ENCODE results near the gene DPP6.

DPP6 gene

DNA sequence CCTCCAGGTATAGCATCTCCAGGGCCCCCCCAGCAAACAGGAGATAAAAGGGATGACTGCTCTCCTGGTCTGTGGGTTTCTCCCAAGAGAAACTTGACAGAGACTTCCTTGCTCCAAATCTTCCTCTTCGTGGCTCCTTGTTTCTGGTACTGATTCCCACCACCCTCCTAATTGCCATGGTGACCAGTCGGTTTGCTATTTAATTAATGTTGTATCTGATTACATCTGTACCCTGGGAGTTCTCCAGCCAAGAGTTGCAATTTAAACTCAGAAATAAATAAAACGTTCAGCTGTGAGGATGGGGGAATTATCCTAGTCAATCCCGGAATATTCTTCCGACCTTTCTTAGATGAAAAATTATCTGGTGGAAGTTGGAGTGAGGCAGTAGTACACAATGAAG is 686.0 kb downstream of the DPP6 start:
- H3K36me3 ChIP-seq (ENCODE audit: insufficient read depth, low read length): no peaks in the 10 kb centered on the region
- no peak overlapping the region for H2AFZ ChIP-seq (ENCODE audit: low read depth, low read length)
- no peaks in the 10 kb centered on the region for H3K9me3 ChIP-seq (ENCODE audit: low read length)
- no peaks in the 10 kb centered on the region for H3K4me1 ChIP-seq (ENCODE audit: insufficient read depth, low read length)
- no peak overlapping the region for H3K4me3 ChIP-seq (ENCODE audit: low read length)
- H3K27me3 ChIP-seq (ENCODE audit: insufficient read depth, low read length): peaks cover 4% of the 10 kb centered on the region

DNA sequence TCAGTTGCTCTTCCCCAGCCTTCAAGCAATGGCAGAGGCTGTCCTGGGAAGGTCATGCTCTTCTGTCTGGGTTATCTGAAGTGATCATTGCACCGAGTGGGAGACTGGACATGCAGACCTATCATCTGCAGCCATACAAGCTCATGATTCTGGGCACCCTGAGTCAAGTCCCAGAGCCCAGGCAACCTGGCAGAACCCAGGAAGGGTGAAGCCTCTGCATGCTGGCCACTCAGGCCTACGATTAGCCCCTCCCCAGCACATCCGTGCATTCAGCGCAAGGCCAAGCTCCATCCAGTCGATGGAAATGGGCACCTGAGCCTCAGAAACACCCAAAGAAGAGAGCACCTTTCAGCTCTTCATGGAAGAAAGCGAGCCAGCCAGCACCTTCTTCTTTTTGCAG is 688.9 kb downstream of the DPP6 start:
- Histone ChIP-seq H3K27me3 (ENCODE audit: insufficient read depth, low read length) (peaks cover 6% of the 10 kb centered on the region), H3K36me3 (ENCODE audit: insufficient read depth, low read length) (no peaks in the 10 kb centered on the region), H3K4me1 (ENCODE audit: insufficient read depth, low read length) (no peaks in the 10 kb centered on the region), H2AFZ (ENCODE audit: low read depth, low read length) (no peak overlapping the region), H3K4me3 (ENCODE audit: low read length) (no peak overlapping the region), H3K9me3 (ENCODE audit: low read length) (no peaks in the 10 kb centered on the region)

DNA sequence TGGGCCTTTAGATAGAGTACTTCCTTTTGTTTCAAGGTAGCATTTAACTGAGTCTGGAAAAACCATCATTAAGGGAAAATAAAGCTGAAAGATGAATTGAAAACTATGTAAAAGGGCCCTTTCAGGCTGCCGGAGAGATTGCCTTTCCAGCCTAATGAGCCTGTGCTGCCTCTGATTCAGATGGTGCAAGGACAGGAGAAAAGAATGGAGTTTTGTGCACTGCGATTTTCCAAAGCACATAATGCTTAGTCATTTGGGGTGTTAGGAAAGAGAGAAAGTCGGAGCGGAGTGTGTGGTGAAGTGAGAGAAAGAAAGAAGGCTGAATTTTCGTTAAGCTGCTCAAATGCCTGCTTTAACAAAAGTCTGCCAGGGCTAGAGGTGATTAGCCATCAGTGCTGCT is 691.0 kb downstream of the DPP6 start:
- Histone ChIP-seq H3K9me3 (ENCODE audit: low read length) (no peaks in the 10 kb centered on the region), H3K36me3 (ENCODE audit: insufficient read depth, low read length) (no peaks in the 10 kb centered on the region), H3K4me3 (ENCODE audit: low read length) (no peak overlapping the region), H3K27me3 (ENCODE audit: insufficient read depth, low read length) (peaks cover 16% of the 10 kb centered on the region), H2AFZ (ENCODE audit: low read depth, low read length) (no peak overlapping the region), H3K4me1 (ENCODE audit: insufficient read depth, low read length) (no peaks in the 10 kb centered on the region)

DNA sequence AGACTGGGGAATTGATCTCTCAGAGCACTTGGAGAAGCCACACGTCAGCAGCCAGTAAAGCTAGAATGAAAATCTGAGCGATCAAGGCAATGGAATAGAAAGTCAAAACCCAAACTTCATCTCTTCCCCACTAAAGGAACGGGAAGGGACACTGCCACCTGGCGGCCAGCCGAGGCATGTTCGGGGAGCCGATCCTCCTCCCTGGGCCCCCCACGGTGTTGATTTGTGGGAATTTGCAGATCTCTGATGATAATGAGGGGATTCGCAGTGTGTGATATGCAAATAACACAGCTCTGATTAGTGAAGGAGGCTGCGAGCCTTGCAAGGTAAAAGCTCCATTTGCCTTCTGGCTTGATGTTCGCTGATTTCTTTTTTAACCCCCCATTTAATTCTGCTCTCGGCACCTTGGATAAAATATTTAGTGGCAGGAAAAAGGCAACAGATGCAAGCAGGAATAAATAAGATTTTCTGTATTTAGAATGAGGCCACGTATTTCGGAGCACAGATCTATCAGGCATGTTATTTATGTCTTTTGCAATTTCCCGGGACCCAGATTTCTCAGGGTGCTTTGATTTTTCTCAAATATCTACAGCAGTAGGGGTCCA is 692.2 kb downstream of the DPP6 start:
- H2AFZ ChIP-seq (ENCODE audit: low read depth, low read length): no peak overlapping the region
- no peaks in the 10 kb centered on the region for H3K36me3 ChIP-seq (ENCODE audit: insufficient read depth, low read length)
- no peaks in the 10 kb centered on the region for H3K9me3 ChIP-seq (ENCODE audit: low read length)
- H3K4me1 ChIP-seq (ENCODE audit: insufficient read depth, low read length): no peaks in the 10 kb centered on the region
- H3K27me3 ChIP-seq (ENCODE audit: insufficient read depth, low read length): peaks cover 23% of the 10 kb centered on the region
- no peak overlapping the region for H3K4me3 ChIP-seq (ENCODE audit: low read length)

DNA sequence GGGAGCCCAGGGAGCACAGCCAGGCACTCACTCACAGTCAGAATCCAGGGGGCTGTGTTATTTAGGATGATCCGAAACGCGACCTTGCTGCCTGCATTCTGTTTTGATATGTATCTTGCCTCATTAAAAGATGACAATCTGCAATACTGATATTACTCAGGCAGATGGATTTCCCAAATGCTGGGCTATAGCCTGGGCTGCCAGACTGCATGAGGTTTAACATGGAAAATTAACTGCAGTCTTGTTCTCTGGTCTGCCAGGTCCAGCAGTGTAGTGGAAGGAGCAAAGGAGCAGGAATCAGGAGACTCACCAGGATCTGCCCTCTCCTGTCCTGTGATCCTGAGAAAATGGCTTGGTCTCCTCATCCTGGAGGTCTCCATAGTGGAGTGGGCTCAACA is 692.7 kb downstream of the DPP6 start:
- Histone ChIP-seq H3K4me3 (ENCODE audit: low read length) (no peak overlapping the region), H3K36me3 (ENCODE audit: insufficient read depth, low read length) (no peaks in the 10 kb centered on the region), H3K9me3 (ENCODE audit: low read length) (no peaks in the 10 kb centered on the region), H3K27me3 (ENCODE audit: insufficient read depth, low read length) (peaks cover 24% of the 10 kb centered on the region), H2AFZ (ENCODE audit: low read depth, low read length) (no peak overlapping the region), H3K4me1 (ENCODE audit: insufficient read depth, low read length) (no peaks in the 10 kb centered on the region)

DNA sequence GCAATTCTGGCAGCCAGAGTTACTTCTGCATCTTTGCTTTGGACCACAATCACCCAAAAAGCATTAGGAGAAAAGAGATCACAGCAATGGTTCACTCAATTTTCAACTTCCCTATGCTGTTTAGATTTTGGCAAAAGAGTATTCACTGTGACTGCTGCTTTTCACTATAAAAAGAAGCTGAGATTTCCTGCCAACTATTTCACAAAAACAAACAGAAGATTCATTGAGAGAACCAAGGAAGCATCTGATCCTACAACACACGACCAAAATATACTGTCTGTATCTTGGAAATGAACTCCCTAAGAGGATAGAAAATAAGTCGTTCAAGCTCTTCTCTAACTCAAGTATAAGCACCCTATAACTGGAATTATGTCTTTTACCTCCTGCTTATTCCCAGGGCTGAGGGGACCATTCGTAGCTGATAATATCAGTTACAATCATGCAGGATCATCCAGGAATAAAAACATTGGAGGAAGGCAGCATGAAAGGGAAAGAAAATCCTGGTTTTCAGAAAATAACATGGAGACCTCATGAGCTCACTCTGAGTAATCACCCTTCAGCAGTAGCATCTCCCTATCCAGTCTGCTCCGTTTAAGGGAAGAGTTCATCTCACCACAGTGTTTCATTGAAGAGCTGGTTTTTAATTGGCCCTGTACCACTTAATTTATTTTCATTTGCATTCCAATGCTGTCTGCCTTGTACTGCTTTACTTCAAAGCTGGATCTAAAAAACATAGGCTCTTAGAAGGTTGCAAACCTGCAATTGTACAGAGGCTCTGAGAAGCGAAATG is 694.6 kb downstream of the DPP6 start:
- H3K4me3 ChIP-seq (ENCODE audit: low read length): no peak overlapping the region
- no peak overlapping the region for H2AFZ ChIP-seq (ENCODE audit: low read depth, low read length)
- peaks cover 36% of the 10 kb centered on the region for H3K27me3 ChIP-seq (ENCODE audit: insufficient read depth, low read length)
- H3K36me3 ChIP-seq (ENCODE audit: insufficient read depth, low read length): no peaks in the 10 kb centered on the region
- H3K9me3 ChIP-seq (ENCODE audit: low read length): no peaks in the 10 kb centered on the region
- no peaks in the 10 kb centered on the region for H3K4me1 ChIP-seq (ENCODE audit: insufficient read depth, low read length)

DNA sequence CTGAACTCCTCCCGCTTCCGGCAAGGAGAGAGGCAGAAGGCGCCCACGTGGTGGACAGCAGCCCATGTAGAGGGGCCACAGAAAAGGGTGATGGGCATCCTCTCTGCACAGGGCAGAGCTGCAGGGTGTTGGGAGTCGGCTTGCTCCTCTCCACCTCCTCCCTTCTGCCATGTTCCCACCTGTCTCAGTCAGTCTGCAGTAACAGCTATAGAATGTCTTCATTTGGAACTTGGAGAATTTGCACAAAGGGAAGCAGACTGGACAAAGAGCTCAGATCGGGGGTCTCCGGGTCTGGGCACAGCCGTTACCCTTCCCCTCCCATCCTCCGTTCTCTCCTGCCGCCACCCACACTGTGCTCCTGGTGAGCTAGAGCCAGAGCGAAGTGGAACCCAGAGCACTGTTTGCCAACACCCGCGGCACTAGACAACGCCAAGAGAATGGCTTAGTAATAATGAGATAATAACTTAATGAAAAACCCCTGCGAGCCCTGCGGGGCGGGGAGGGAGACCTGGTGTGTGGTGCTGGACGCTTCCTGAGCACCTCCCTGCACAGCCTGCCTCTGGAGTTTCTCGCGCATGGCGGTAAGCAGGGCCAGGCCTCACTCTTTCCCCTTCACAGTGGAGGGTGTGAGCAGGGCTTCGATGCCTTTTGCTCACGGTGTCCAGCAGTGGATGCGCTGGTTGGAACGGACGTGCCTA is 696.0 kb downstream of the DPP6 start:
- Histone ChIP-seq H2AFZ (ENCODE audit: low read depth, low read length) (no peak overlapping the region), H3K9me3 (ENCODE audit: low read length) (no peaks in the 10 kb centered on the region), H3K36me3 (ENCODE audit: insufficient read depth, low read length) (no peaks in the 10 kb centered on the region)

DNA sequence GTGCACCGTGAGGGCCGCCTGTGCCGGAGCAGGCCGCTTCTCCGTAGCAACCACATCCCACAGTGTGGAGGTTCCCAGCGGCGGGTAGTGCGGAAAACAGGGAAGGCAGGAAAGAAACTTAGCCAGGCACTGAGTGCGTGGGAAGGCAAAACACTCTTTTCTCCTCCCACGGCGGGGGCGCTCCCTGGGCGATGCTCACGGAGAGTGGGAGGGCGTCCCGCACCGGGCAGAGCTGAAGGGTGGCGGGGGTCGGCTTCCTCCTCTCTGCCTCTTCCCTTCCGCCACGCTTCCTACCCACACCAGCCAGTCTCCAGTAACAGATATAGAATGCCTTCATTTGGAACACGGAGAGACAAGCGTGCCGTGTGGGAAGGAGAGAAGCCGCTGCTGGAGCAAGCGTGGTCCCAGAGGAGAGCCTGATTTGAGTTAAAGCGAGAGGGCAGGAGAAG is 698.2 kb downstream of the DPP6 start:
- no peak overlapping the region for H3K4me3 ChIP-seq (ENCODE audit: low read length)
- H3K36me3 ChIP-seq (ENCODE audit: insufficient read depth, low read length): no peaks in the 10 kb centered on the region
- H3K4me1 ChIP-seq (ENCODE audit: insufficient read depth, low read length): no peaks in the 10 kb centered on the region
- no peaks in the 10 kb centered on the region for H3K9me3 ChIP-seq (ENCODE audit: low read length)
- H3K27me3 ChIP-seq (ENCODE audit: insufficient read depth, low read length): peaks cover 41% of the 10 kb centered on the region
- H2AFZ ChIP-seq (ENCODE audit: low read depth, low read length): no peak overlapping the region

More for the DNA sequence above, 696.0 kb downstream of the DPP6 start:
- Histone ChIP-seq H3K4me1 (ENCODE audit: insufficient read depth, low read length) (no peaks in the 10 kb centered on the region), H3K27me3 (ENCODE audit: insufficient read depth, low read length) (peaks cover 43% of the 10 kb centered on the region), H3K4me3 (ENCODE audit: low read length) (no peak overlapping the region)

DNA sequence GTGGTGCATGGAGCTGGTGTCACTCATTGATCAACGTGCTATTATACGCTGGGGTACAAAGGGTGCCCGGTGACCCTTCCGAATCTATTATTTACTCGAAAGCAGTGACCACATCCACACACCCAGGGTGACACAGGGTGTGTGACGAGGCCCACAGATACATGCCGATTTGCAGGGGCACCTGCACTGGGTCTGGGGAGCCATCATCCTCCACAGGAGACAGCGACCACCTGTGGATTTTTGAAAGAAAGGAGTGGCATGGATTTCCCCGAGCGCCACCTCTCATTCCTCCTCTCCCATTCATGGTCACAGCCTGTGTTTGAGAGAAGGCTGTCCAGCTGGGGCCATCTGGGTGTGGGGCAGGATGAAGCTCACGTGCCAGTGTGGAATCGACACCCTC is 701.0 kb downstream of the DPP6 start:
- Histone ChIP-seq H3K4me3 (ENCODE audit: low read length) (no peak overlapping the region), H3K36me3 (ENCODE audit: insufficient read depth, low read length) (no peaks in the 10 kb centered on the region), H3K27me3 (ENCODE audit: insufficient read depth, low read length) (peaks cover 31% of the 10 kb centered on the region), H3K4me1 (ENCODE audit: insufficient read depth, low read length) (no peaks in the 10 kb centered on the region), H2AFZ (ENCODE audit: low read depth, low read length) (no peak overlapping the region), H3K9me3 (ENCODE audit: low read length) (no peaks in the 10 kb centered on the region)

DNA sequence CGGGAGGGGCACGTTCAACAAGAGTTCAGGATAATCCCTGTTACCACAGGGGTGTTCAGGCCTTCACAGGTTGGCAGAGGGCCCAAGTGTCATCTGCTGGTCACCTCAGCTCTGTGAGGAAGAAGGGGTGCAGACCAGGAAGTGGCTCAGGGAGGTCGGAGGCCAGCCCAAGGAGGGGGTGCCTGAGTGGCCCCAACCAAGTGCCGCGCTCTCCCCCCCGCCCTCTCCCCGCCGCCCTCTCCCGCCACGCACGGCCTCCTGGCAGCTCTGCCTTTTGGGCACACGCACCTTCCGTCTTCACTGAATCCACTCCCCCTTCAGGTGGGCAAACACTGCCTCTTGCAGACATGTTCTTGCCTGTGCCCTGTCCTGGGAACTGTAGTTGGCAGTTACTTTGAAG is 705.6 kb downstream of the DPP6 start:
- no peaks in the 10 kb centered on the region for H3K9me3 ChIP-seq (ENCODE audit: low read length)
- no peaks in the 10 kb centered on the region for H3K36me3 ChIP-seq (ENCODE audit: insufficient read depth, low read length)
- H3K4me1 ChIP-seq (ENCODE audit: insufficient read depth, low read length): no peaks in the 10 kb centered on the region
- no peak overlapping the region for H2AFZ ChIP-seq (ENCODE audit: low read depth, low read length)
- peaks cover 14% of the 10 kb centered on the region for H3K27me3 ChIP-seq (ENCODE audit: insufficient read depth, low read length)
- no peak overlapping the region for H3K4me3 ChIP-seq (ENCODE audit: low read length)

DNA sequence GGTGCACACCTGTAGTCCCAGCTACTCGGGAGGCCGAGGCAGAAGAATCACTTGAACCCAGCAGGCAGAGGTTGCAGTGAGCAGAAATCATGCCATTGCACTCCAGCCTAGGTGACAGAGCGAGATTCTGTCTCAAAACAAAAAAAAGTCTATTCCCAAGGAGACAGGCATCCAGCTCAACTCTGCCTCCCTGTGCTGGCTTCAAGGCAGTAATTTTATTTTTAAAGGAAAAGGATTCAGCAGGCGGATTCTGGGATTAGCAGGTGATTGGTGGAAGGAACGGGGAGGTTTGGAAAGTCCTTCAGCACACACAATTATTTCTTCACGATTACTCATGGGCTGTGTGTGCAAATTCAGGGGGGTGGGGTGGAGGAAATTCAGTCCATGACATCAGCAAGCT is 707.8 kb downstream of the DPP6 start:
- H3K4me1 ChIP-seq (ENCODE audit: insufficient read depth, low read length): no peaks in the 10 kb centered on the region
- H3K27me3 ChIP-seq (ENCODE audit: insufficient read depth, low read length): peaks cover 9% of the 10 kb centered on the region
- H3K4me3 ChIP-seq (ENCODE audit: low read length): no peak overlapping the region
- no peaks in the 10 kb centered on the region for H3K36me3 ChIP-seq (ENCODE audit: insufficient read depth, low read length)
- H2AFZ ChIP-seq (ENCODE audit: low read depth, low read length): no peak overlapping the region
- no peaks in the 10 kb centered on the region for H3K9me3 ChIP-seq (ENCODE audit: low read length)

DNA sequence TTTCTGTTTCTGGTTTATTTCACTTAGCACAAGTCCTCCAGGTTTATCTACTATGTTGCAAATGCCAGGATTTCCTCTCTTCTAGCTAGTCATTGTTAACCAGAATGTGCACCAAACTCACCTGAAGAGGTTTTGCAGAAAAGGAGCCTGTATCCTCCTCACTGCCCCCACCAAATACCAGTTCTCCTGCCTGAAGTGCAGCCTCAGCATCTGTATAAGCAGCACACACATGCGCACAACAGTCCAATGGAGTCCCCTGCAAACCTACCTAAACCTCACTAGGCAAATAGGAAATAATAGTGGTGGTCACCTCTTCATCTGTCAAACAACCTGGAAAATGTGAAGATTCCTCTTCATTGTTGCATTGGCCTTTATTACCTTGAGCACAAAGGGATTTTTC is 712.9 kb downstream of the DPP6 start:
- no peaks in the 10 kb centered on the region for H3K4me1 ChIP-seq (ENCODE audit: insufficient read depth, low read length)
- peaks cover 5% of the 10 kb centered on the region for H3K27me3 ChIP-seq (ENCODE audit: insufficient read depth, low read length)
- H2AFZ ChIP-seq (ENCODE audit: low read depth, low read length): no peak overlapping the region
- no peaks in the 10 kb centered on the region for H3K9me3 ChIP-seq (ENCODE audit: low read length)
- H3K36me3 ChIP-seq (ENCODE audit: insufficient read depth, low read length): no peaks in the 10 kb centered on the region
- H3K4me3 ChIP-seq (ENCODE audit: low read length): no peak overlapping the region

DNA sequence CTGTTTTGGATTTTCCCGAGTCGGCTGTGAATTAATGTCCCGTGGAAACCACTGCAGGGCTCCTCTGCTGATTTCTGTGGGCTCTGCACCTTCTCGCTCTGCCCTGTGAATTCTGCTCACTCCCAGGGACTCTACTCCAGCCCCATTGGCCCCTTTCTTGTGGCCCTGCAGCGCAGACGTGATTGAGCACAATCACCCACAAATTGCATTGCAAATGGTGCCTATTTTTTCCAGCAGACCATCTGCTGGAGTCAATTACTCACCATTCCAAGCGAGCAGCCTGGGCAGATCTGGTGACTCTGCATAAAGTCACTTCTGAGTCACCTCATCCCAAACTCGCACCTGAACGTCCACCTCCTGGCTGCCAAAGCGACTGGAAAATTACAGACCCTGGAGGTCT is 714.9 kb downstream of the DPP6 start:
- no peak overlapping the region for H3K4me3 ChIP-seq (ENCODE audit: low read length)
- no peak overlapping the region for H2AFZ ChIP-seq (ENCODE audit: low read depth, low read length)
- no peaks in the 10 kb centered on the region for H3K9me3 ChIP-seq (ENCODE audit: low read length)
- H3K36me3 ChIP-seq (ENCODE audit: insufficient read depth, low read length): no peaks in the 10 kb centered on the region
- H3K27me3 ChIP-seq (ENCODE audit: insufficient read depth, low read length): peaks cover 5% of the 10 kb centered on the region
- no peaks in the 10 kb centered on the region for H3K4me1 ChIP-seq (ENCODE audit: insufficient read depth, low read length)
